Spleen (tissue), 7 donors: ENCODE results near the gene PPHLN1.

Experiments used
- POLR2A ChIP-seq, 3 donors: fragments of 450-650 bp; IDR thresholded peaks; one replicate each; pipeline ENCODE4 v1.5.1; 2017; ENCODE audit warnings: antibody characterized with exemption in 3 of 3, mild to moderate bottlenecking in 1 of 3
- TF ChIP-seq, protein P1 (sequence below), 11 experiments: fragments of 200-600 bp in 7 of 11; fragments of 450-650 bp in 4 of 11; sonication (generic) in 4 of 11; IDR thresholded peaks in 8 of 11; conservative IDR thresholded peaks in 3 of 11; 1 replicate in 7 of 11; 2 replicates in 4 of 11; pipeline versions ENCODE4 v1.4.0 to v1.8.0; 2016 to 2021; ENCODE audit warnings: antibody characterized with exemption in 11 of 11, inconsistent platforms in 4 of 11, mild to moderate bottlenecking in 1 of 11
- donor health status: DM: no; HTN: no; CAD: no; lungs with moderate emphysema.
- donor health status: DM: no; HTN: no; CAD: no.
- donor health status: DM: no; HTN: no; CAD: no.

DNA sequence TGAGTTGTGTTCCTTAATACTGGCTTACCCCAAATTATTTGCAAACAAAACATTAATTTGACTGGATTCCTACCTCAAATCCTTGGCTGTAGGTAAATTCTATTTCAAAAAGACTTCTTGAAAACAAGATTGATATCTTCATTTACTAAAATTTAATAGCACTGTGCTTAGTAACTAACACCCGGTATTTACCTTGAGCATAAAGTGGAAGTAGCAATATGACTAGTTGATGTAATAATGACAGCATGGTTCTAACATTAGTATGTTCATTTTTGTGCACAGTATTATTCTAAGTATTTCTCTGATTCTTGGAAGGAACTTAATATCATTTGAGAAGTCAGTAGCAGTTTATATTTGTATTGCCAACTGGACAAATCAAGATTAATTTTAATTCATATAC lies 96.8 kb downstream of the PPHLN1 start:
- TF ChIP-seq, protein P1, sequence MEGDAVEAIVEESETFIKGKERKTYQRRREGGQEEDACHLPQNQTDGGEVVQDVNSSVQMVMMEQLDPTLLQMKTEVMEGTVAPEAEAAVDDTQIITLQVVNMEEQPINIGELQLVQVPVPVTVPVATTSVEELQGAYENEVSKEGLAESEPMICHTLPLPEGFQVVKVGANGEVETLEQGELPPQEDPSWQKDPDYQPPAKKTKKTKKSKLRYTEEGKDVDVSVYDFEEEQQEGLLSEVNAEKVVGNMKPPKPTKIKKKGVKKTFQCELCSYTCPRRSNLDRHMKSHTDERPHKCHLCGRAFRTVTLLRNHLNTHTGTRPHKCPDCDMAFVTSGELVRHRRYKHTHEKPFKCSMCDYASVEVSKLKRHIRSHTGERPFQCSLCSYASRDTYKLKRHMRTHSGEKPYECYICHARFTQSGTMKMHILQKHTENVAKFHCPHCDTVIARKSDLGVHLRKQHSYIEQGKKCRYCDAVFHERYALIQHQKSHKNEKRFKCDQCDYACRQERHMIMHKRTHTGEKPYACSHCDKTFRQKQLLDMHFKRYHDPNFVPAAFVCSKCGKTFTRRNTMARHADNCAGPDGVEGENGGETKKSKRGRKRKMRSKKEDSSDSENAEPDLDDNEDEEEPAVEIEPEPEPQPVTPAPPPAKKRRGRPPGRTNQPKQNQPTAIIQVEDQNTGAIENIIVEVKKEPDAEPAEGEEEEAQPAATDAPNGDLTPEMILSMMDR (IDR thresholded peaks at IDR 0.05 in 8 of 11, conservative IDR thresholded peaks at IDR 0.05 in 3 of 11): no peak
- TF ChIP-seq POLR2A (IDR thresholded peaks at IDR 0.05): no peak
